Right atrium auricular region (tissue), 2 donors: ENCODE measurements around the gene TNNT2. TPM values are rescaled to one million over a fixed set of nuclear protein-coding genes. Genes with fewer than 3 reads are reported as not detected.
A peak's percentile ranks its signal among the peaks of the same experiment; 100 is the strongest.

Source experiments
- DNase-seq: peaks from one replicate; pipeline ENCODE4 v3.0.0-alpha.2; 2019; ENCODE audit warnings: low spot score
- H3K27ac ChIP-seq, 2 donors: fragments of 200-600 bp; sonication (generic); 1 replicate in 1 of 2; 2 replicates in 1 of 2; pipeline ENCODE4 v1.5.1; 2016 to 2019
- H3K27me3 ChIP-seq, 2 donors: fragments of 200-600 bp; sonication (generic); one replicate each; pipeline versions ENCODE4 v1.5.1 to v1.6.0; 2017 to 2019
- H3K36me3 ChIP-seq: fragments of 200-600 bp; sonication (generic); one replicate; pipeline ENCODE4 v1.5.1; 2016
- H3K4me1 ChIP-seq, 2 donors: fragments of 200-600 bp; sonication (generic); one replicate each; pipeline versions ENCODE4 v1.5.1 to v1.6.0; 2017 to 2019
- H3K4me3 ChIP-seq, 2 donors: fragments of 200-600 bp; sonication (generic); 1 replicate in 1 of 2; 2 replicates in 1 of 2; pipeline ENCODE4 v1.5.1; 2017 to 2019; ENCODE audit warnings: mild to moderate bottlenecking in 1 of 2, moderate library complexity in 1 of 2
- H3K9me3 ChIP-seq, 2 donors: fragments of 200-600 bp; sonication (generic); one replicate each; pipeline ENCODE4 v1.5.1; 2019
- CTCF ChIP-seq, 2 donors: fragments of 200-600 bp; sonication (generic); IDR thresholded peaks; one replicate each; pipeline ENCODE4 v1.5.1; 2019; ENCODE audit warnings: antibody characterized with exemption in 2 of 2
- total RNA-seq, 2 donors: library from RNA; depleted of rRNA; stranded (reverse); fragments of >200 nt; gene quantifications; one replicate each; pipeline ENCODE4 v1.1.0, GENCODE V29; 2016

The TNNT2 gene
- total RNA-seq, 2 donors from 2014 or later: 4,112 to 12,321 TPM

GRCh38 chr1:201329801-201330200 lies 47.7 kb downstream of the TNNT2 start:
- Histone ChIP-seq H3K36me3 (no peaks in the 10 kb centered on the region), H3K27ac (peak overlapping the region; percentile 52 to 59), H3K9me3 (no peaks in the 10 kb centered on the region), H3K27me3 (no peaks in the 10 kb centered on the region), H3K4me3 (no peak overlapping the region), H3K4me1 (peaks cover 0 to 41% of the 10 kb centered on the region in 2 donors)
- TF ChIP-seq CTCF (IDR thresholded peaks at IDR 0.05): no peak
- no peak for DNase-seq

- Histone ChIP-seq H3K27me3 (no peaks in the 10 kb centered on the region), H3K4me3 (no peak overlapping the region), H3K9me3 (no peaks in the 10 kb centered on the region), H3K36me3 (no peaks in the 10 kb centered on the region), H3K27ac (peak overlapping the region; percentile 52 to 59), H3K4me1 (peaks cover 0 to 37% of the 10 kb centered on the region in 2 donors)
- DNase-seq: no peak
- TF ChIP-seq CTCF (IDR thresholded peaks at IDR 0.05): no peak
Observed at GRCh38 chr1:201329286-201329685, 48.2 kb downstream of the TNNT2 start.

- H3K36me3 ChIP-seq: no peaks in the 10 kb centered on the region
- H3K9me3 ChIP-seq: no peaks in the 10 kb centered on the region
- H3K4me3 ChIP-seq: no peak overlapping the region
- DNase-seq: no peak
- no peak for TF ChIP-seq CTCF (IDR thresholded peaks at IDR 0.05)
- no peak overlapping the region for H3K27ac ChIP-seq
- H3K27me3 ChIP-seq: no peaks in the 10 kb centered on the region
- H3K4me1 ChIP-seq: peaks cover 0 to 37% of the 10 kb centered on the region in 2 donors
Observed at GRCh38 chr1:201328576-201328975, 48.9 kb downstream of the TNNT2 start.

- no peaks in the 10 kb centered on the region for H3K36me3 ChIP-seq
- no peak overlapping the region for H3K27ac ChIP-seq
- no peak for DNase-seq
- no peak for TF ChIP-seq CTCF (IDR thresholded peaks at IDR 0.05)
- no peak overlapping the region for H3K4me3 ChIP-seq
- no peaks in the 10 kb centered on the region for H3K27me3 ChIP-seq
- H3K4me1 ChIP-seq: peaks cover 0 to 36% of the 10 kb centered on the region in 2 donors
- no peaks in the 10 kb centered on the region for H3K9me3 ChIP-seq
Observed at GRCh38 chr1:201327687-201328240, 49.7 kb downstream of the TNNT2 start.

GRCh38 chr1:201326710-201327109 lies 50.8 kb downstream of the TNNT2 start:
- no peak for TF ChIP-seq CTCF (IDR thresholded peaks at IDR 0.05)
- H3K4me1 ChIP-seq: peaks cover 0 to 31% of the 10 kb centered on the region in 2 donors
- H3K27me3 ChIP-seq: no peaks in the 10 kb centered on the region
- no peaks in the 10 kb centered on the region for H3K9me3 ChIP-seq
- DNase-seq: no peak
- H3K36me3 ChIP-seq: no peaks in the 10 kb centered on the region
- H3K27ac ChIP-seq: no peak overlapping the region
- H3K4me3 ChIP-seq: no peak overlapping the region

- no peak for TF ChIP-seq CTCF (IDR thresholded peaks at IDR 0.05)
- Histone ChIP-seq H3K9me3 (no peaks in the 10 kb centered on the region), H3K27ac (no peak overlapping the region), H3K4me1 (peaks cover 0 to 21% of the 10 kb centered on the region in 2 donors), H3K36me3 (no peaks in the 10 kb centered on the region), H3K27me3 (no peaks in the 10 kb centered on the region), H3K4me3 (no peak overlapping the region)
- no peak for DNase-seq
Observed at GRCh38 chr1:201325678-201326060, 51.8 kb downstream of the TNNT2 start.
